SK-N-MC (cell line): ENCODE results near the gene INPP5D.

Experiments
- EZH2 ChIP-seq: fragments of 200-600 bp; sonication (generic); IDR thresholded peaks from one replicate; pipeline ENCODE4 v1.6.1; 2017; ENCODE audit warnings: antibody characterized with exemption
- POLR2AphosphoS5 ChIP-seq: IDR thresholded peaks from 2 replicates; pipeline ENCODE4 v1.6.1; 2012; ENCODE audit warnings: mild to moderate bottlenecking, low read depth, low read length, borderline replicate concordance

GRCh38 chr2:233047667-233048066 lies 12.5 kb upstream of the INPP5D start:
- TF ChIP-seq EZH2 (no peak), POLR2AphosphoS5 (no peak)
